Activated CD4-positive, alpha-beta memory T cell treated with anti-CD3 and anti-CD28 coated beads for 36 hours (primary cell): Measurements from ENCODE around the gene ISG20L2. TPM values are rescaled to one million over a fixed set of nuclear protein-coding genes. Genes with fewer than 3 reads are reported as not detected.

ENCODE experiments used
- CTCF ChIA-PET: fragments of 350-600 bp; sonication (Branson Sonifier 250); formaldehyde crosslinking; loops from one replicate; lab custom pipeline; 2021; ENCODE audit warnings: antibody characterized with exemption, inconsistent platforms; lab: Charles Lee
- POLR2A ChIA-PET: fragments of 350-600 bp; sonication (Branson Sonifier 250); formaldehyde crosslinking; loops from one replicate; lab custom pipeline; 2021; ENCODE audit warnings: antibody characterized with exemption; lab: Charles Lee
- DNase-seq: peaks from one replicate; pipeline ENCODE4 v3.0.0-alpha.2; 2020
- H3K27ac Mint-ChIP-seq: one replicate; pipeline ENCODE4 v1.8.0; 2021; ENCODE audit warnings: mixed read lengths
- H3K27me3 Mint-ChIP-seq: one replicate; pipeline ENCODE4 v1.8.0; 2021; ENCODE audit warnings: mixed read lengths
- H3K36me3 Mint-ChIP-seq: one replicate; pipeline ENCODE4 v1.8.0; 2021; ENCODE audit warnings: mixed read lengths
- H3K4me1 Mint-ChIP-seq: one replicate; pipeline ENCODE4 v1.8.0; 2021; ENCODE audit warnings: low read depth, mixed read lengths
- H3K4me3 Mint-ChIP-seq: one replicate; pipeline ENCODE4 v1.8.0; 2021; ENCODE audit warnings: mild to moderate bottlenecking, mixed read lengths
- H3K9me3 Mint-ChIP-seq: one replicate; pipeline ENCODE4 v1.8.0; 2021; ENCODE audit warnings: mixed read lengths
- intact Hi-C: fragments of 100-400 bp; cut with micrococcal nuclease; formaldehyde crosslinking; loops from one replicate; pipeline ENCODE4 v1.15.1; 2023
- total RNA-seq, 2 experiments: library from RNA; stranded (reverse); gene quantifications; one replicate each; pipeline ENCODE4 v1.2.3, GENCODE V29; 2021

ISG20L2 gene
- total RNA-seq, 2 experiments from 2014 or later: 35.6 to 36.8 TPM

DNA sequence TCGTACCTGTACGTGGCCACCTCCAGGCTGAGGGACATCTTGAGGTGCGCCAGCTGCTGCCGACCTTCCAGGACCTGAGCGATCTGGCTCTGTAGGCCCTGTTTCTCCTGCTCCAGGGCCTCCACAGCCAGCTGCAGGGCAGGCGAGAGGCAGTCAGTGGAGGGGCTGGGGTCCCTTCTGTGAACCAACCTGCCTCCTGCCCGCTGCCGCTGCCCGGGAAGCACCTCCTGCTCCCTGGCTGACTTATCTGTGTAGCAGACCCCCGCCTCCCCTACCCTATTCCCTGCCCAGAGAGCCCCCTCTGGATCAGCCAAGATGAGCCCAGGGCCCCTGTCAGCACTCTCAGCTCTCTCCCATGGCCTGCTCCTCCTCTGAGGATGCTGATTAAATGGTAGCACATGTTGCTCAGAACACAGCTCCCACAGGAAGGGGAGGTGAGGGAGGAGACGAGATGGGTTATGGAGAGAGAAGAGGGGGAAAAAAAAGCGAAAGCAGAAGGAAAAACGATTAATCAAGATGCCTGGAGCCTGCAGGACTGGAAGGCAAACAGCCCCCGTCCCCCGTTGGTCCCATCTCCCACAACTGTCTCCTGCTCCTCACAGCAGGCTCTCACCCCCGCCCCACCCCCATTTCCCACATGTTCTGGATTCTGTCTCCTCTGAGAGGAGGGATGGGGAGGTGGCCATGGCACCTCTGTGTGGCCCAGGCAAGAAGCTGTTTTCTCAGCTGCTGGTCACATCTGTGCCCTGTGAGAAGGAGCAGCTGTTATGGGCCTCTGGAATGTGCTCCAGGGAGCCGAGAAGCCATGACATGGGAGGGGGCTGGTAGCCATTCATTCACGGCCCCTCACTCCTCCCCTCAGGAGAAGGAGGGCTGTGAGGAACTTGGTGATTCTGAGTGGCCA, 53.1 kb downstream of the ISG20L2 start:
- Mint-ChIP-seq H3K9me3 (no peaks in the 10 kb centered on the region), H3K27ac (no peak overlapping the region), H3K4me1 (peaks cover 12% of the 10 kb centered on the region), H3K27me3 (peaks cover 53% of the 10 kb centered on the region), H3K36me3 (no peaks in the 10 kb centered on the region), H3K4me3 (no peak overlapping the region)
- POLR2A ChIA-PET: interaction anchor here (1.0 kb wide), 1 partner anchor 14 kb away, joined by 3 read pairs; no protein-coding TSS in a partner anchor
- intact Hi-C loops: no loop called here
- no peak for DNase-seq
- CTCF ChIA-PET: interaction anchor here (0.7 to 36.2 kb wide), 6 partner anchors 9 to 49 kb away, joined by 5 to 1179 read pairs (median 48); partner anchors contain the start of genes CRABP2, ISG20L2 and METTL25B

DNA sequence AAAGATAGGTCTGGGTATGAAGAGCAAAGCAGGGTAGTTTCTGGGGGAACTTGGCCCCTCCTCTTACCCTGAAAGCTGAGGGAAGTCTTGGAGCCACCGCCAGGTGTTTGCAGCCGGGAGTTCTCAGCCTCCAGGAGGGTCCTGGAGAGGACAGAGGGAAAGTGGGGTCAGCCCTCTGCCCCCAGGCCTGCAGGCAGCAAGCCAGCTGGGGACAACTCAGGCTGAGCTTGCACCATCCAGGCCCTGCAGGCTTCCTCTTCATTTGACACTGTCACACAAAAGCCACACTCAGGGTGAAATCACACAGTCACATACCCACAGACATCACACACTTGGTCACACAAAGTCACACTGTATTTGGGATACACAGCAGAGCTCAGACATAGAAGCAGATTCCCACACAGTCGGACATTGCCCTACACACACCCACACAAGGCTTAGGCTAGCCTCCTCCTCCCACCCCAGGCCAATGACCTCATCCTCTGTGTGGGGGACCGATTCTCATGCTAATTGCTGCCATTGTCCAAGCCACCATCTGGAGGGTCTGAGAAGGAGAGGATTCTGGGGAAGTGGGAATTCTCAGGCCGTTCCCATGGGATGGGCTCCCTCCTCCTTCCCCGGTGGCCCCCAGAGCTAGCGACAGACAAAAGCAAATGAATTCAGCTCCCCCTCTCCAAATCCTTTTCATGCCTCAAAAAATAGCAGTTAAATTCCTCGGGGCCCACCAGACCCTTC, 55.0 kb downstream of the ISG20L2 start:
- CTCF ChIA-PET: interaction anchor here (1.1 to 36.2 kb wide), 4 partner anchors 11 to 46 kb away, joined by 3 to 1179 read pairs (median 4); partner anchors contain the start of genes CRABP2, ISG20L2 and METTL25B
- Mint-ChIP-seq H3K27ac (no peak overlapping the region), H3K9me3 (no peaks in the 10 kb centered on the region), H3K4me1 (peaks cover 12% of the 10 kb centered on the region), H3K36me3 (no peaks in the 10 kb centered on the region), H3K4me3 (no peak overlapping the region), H3K27me3 (peaks cover 40% of the 10 kb centered on the region)
- POLR2A ChIA-PET: no interaction called here
- DNase-seq: no peak
- intact Hi-C loops: no loop called here

Other genes starting within 250 kb of the ISG20L2 start
- 10 to 100 TPM; 35.9 to 39.7 TPM for gene MEF2D, start 228.0 kb downstream of the ISG20L2 start, total RNA-seq
- 10 to 100 TPM; 16.9 to 19.3 TPM for gene IQGAP3, start 156.2 kb downstream of the ISG20L2 start, total RNA-seq
- under 1 TPM; 0.51 to 0.90 TPM for gene TTC24, start 149.0 kb downstream of the ISG20L2 start, total RNA-seq
- gene NAXE, start 137.0 kb downstream of the ISG20L2 start, total RNA-seq: 10 to 100 TPM; 73.6 to 76.7 TPM
- gene GPATCH4, start 127.3 kb downstream of the ISG20L2 start, total RNA-seq: 10 to 100 TPM; 40.2 to 43.2 TPM
- under 1 TPM; 0.21 to 0.34 TPM for gene HAPLN2, start 109.4 kb downstream of the ISG20L2 start, total RNA-seq
- gene BCAN, start 86.6 kb downstream of the ISG20L2 start, total RNA-seq: not detected
- gene NES, start 51.4 kb downstream of the ISG20L2 start, total RNA-seq: under 1 TPM in 1 of 2 experiments, not detected in 1; 0.07 TPM
- gene CRABP2, start 23.2 kb downstream of the ISG20L2 start, total RNA-seq: 1 to 10 TPM; 1.1 to 2.3 TPM
- 10 to 100 TPM; 43.0 to 46.3 TPM for gene METTL25B, start 297 bp downstream of the ISG20L2 start, total RNA-seq
- gene MRPL24, start 12.3 kb upstream of the ISG20L2 start, total RNA-seq: 100 to 1,000 TPM; 105 to 106 TPM
- gene HDGF, start 22.9 kb upstream of the ISG20L2 start, total RNA-seq: 100 to 1,000 TPM; 357 to 365 TPM
- 10 to 100 TPM; 58.6 to 67.2 TPM for gene PRCC, start 38.8 kb upstream of the ISG20L2 start, total RNA-seq
- 100 to 1,000 TPM; 280 to 294 TPM for gene SH2D2A, start 88.1 kb upstream of the ISG20L2 start, total RNA-seq
- gene INSRR, start 130.4 kb upstream of the ISG20L2 start, total RNA-seq: under 1 TPM; 0.05 to 0.14 TPM
- 1 to 10 TPM; 6.4 to 6.7 TPM for gene NTRK1, start 132.1 kb upstream of the ISG20L2 start, total RNA-seq
- gene PEAR1, start 165.0 kb upstream of the ISG20L2 start, total RNA-seq: not detected
- not detected for gene LRRC71, start 191.9 kb upstream of the ISG20L2 start, total RNA-seq